Fibroblast of skin of scalp (primary cell): ENCODE results near the gene GNA12.
"Not testable (repeated sequence)": the region's sequence is repeated elsewhere in the genome, so short reads cannot be mapped to it uniquely, and the experiment has no call there.

Experiments used
- DNase-seq: peaks from one replicate; pipeline ENCODE4 v3.0.0-alpha.2; 2013

The GNA12 gene

GRCh38 chr7:2864204-2864985 is 20.3 kb upstream of the GNA12 start:
- no peak for DNase-seq

DNA sequence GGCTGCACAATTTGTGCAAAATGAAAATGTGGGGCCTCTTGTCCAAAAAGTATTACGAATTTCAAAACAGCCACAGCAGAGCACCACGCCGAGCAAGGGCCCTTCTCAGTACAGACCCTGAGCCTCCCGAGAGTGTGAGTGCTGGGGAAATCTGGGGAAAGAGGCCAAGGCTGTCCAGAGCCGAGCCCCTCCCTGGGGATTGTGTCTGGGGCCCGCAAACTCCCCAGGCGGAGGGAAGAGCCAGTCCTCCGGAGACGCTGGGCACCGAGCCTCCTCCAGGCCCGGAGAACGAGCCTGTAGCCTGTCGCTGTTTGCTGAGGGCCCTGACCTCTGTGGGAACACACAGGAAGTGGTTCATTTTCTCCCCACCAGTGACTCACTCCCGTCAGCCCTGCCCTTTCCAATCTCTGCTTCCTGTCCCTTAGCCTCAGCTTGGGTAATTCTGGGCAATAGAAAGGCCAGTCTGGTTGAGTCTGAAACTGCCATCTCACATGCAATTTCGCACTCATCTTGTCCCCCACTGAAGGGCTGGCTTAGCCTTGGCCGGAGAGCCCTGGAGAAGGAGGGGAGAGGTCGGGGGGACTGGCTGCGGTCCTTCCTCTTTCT is 19.5 kb upstream of the GNA12 start:
- peak; percentile 95 for DNase-seq

- peak; percentile 79 for DNase-seq
These were observed 18.8 kb upstream of the GNA12 start for GRCh38 chr7:2862831-2863361.

- DNase-seq = no peak
These were observed 17.4 kb upstream of the GNA12 start for GRCh38 chr7:2861509-2861908.

DNA sequence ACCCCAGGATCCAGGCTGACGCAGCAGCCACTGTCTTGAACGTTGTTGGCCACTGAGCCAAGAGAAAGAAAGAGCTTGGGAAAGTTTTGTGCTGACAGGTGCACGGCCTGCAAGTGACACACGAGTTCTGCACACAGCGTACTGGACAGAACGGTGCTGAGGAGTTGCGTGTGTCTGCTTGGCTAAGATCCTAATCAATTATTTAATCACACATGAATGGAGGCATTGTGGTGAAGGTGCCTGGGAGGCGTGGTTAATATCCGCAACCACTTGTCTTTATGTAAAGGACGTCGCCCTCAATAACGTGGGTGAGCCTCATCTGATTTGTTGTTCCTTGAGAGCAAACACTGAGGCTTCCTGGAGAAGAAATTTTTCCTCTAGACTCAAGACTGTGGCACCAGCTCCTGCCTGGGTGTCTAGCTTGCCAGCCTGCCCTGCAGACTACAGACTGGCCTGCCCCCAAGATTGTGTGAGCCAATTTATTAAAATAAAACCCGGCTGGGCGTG is 16.6 kb upstream of the GNA12 start:
- no peak for DNase-seq

DNA sequence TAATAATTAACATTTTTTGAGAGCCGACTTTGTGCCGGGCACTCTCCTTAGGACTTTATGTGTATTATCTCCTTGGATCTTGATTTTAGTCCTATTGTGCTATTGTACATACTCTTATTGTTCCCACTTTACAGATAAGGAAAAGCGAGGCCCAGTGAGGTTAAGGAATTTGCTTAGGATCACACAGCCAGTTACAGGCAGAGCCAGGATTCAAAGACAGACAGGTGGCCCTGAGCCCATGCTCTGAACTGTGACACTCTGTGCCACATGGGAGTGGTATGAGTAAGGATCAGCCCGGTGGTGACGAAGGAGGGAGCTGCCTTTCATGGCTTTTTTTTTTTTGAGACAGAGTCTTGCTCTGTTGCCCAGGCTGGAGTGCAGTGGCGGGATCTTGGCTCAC is 15.8 kb upstream of the GNA12 start:
- DNase-seq = no peak

DNA sequence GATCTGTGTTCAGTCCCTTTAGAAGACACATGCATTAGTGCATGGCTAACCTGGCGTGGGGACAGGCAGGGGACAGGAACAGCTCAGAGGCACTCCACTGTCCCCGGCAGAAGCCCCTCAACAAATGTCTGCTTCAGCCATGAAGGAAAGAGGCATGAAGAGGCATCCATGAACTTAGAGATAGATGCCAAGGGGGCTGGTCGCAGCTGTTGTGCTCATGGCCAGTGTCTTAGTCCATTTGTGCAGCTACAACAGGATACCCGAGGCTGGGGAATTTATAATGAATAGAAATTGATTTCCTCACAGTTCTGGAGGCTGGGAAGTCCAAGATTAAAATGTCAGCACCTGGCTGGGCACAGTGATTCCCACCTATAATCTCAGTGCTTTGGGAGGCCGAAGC is 14.5 kb upstream of the GNA12 start:
- DNase-seq = no peak

GRCh38 chr7:2856388-2857169 is 12.5 kb upstream of the GNA12 start:
- DNase-seq = no peak

DNA sequence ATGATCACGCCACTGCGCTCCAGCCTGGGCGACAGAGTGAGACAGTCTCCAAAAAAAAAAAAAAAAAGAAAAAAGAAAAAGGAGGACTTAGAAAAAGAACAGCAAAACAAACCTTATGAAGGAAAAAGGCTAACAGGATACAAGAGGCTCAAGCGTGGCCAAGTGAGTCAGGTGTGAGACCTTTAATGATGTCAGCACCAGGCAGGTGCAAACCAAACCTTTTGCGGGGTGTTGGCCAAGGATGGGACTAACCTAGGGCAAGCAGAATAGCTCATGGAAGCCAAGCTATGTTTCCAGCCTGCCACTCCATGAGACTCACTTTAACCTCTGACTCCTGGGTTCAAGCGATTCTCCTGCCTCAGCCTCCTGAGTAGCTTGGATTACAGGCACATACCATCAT is 11.3 kb upstream of the GNA12 start:
- DNase-seq = no peak

DNA sequence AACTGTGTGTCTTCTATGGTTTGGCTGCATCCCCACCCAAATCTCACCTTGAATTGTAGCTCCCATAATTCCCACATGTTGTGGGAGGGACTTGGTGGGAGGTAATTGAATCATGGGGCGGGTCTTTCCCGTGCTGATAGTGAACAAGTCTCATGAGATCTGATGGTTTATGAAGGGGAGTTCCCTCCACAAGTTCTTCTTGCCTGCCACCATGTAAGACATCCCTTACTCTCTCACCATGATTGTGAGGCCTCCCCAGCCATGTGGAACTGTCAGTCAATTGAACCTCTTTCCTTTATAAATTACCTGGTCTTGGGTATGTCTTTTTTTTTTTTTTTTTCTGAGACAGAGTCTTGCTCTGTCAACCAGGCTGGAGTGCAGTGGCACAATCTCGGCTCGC is 9.4 kb upstream of the GNA12 start:
- DNase-seq = not testable (repeated sequence)

- DNase-seq = no peak
These were observed 9.0 kb upstream of the GNA12 start for GRCh38 chr7:2853147-2853546.

- DNase-seq = no peak
These were observed 7.4 kb upstream of the GNA12 start for GRCh38 chr7:2851497-2851896.

GRCh38 chr7:2849941-2850766 is 6.0 kb upstream of the GNA12 start:
- DNase-seq = no peak

GRCh38 chr7:2845034-2845592 is 1.0 kb upstream of the GNA12 start:
- no peak for DNase-seq

- DNase-seq = peak; percentile 25
These were observed 376 bp downstream of the GNA12 start for GRCh38 chr7:2843711-2844152.

GRCh38 chr7:2843191-2843685 is 870 bp downstream of the GNA12 start:
- DNase-seq = no peak

GRCh38 chr7:2841907-2842306 is 2.2 kb downstream of the GNA12 start:
- DNase-seq = no peak

GRCh38 chr7:2840458-2840857 is 3.6 kb downstream of the GNA12 start:
- DNase-seq = no peak

- DNase-seq = no peak
These were observed 5.1 kb downstream of the GNA12 start for GRCh38 chr7:2838873-2839578.

DNA sequence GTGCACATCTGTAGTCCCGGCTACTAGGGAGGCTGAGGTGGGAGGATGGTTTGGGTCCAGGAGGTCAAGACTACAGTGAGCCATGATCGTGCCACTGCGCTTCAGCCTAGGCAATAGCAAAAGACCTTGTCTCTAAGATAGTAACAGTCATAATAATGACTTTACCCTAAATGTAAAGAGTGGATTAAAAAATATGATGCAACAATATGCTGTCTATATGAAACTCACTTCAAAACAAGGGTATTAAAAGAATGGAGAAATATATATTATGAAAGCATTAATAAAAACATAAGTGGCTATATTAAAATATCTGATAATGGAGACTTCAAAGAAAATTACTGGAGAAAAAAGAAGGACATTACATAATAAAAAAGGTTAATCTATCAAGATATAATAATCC is 5.7 kb downstream of the GNA12 start:
- no peak for DNase-seq

DNA sequence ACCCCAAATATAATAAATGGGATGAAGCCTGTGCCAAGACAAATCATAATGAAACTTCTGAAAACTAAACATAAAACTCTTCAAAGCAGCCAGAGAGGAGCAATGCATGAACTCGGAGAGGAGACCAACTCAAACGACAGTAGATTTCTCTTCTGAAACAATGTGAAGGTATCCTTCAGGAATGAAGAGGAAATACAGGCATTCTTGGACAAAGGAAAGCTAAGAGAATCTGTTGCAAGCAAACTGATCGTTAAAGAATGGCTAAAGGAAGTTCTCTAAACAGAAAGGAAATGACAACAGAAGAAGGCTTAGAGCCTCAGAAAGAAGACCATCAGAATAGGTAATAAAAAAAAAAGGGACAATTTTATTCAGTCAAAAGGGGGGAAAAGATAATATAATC is 6.6 kb downstream of the GNA12 start:
- DNase-seq = no peak
